Neural cell (in vitro differentiated cells): Measurements from ENCODE around the gene HBEGF. TPM values are rescaled to one million over a fixed set of nuclear protein-coding genes. Genes with fewer than 3 reads are reported as not detected.

Experiments used
- H2AFZ ChIP-seq: fragments of 200-600, 300-800 bp; sonication (generic), shearing (Covaris generic); 2 replicates; pipeline ENCODE4 v1.6.0; 2014; ENCODE audit warnings: low read depth, mild to moderate bottlenecking, antibody characterized with exemption, low read length, moderate library complexity
- H3F3A ChIP-seq: fragments of 200-600 bp; shearing (Covaris generic); 2 replicates; pipeline ENCODE4 v1.6.1; 2016; ENCODE audit warnings: mild to moderate bottlenecking, moderate library complexity, mixed read lengths, antibody characterized with exemption, low read length; ENCODE audit not compliant: insufficient read depth, poor library complexity, severe bottlenecking
- H3K27ac ChIP-seq: fragments of 200-600, 300-800 bp; sonication (generic), shearing (Covaris generic); 2 replicates; pipeline ENCODE4 v1.5.1; 2014; ENCODE audit warnings: mild to moderate bottlenecking, low read length, moderate library complexity
- H3K27me3 ChIP-seq: fragments of 300-800, 200-600 bp; sonication (generic), shearing (Covaris generic); 2 replicates; pipeline ENCODE4 v1.6.0; 2014; ENCODE audit warnings: mild to moderate bottlenecking, low read depth, low read length, moderate library complexity; ENCODE audit not compliant: insufficient read depth
- H3K36me3 ChIP-seq: fragments of 300-800, 200-600 bp; sonication (generic), shearing (Covaris generic); 2 replicates; pipeline ENCODE4 v1.5.1; 2014; ENCODE audit warnings: mild to moderate bottlenecking, antibody characterized with exemption, low read length, moderate library complexity; ENCODE audit not compliant: insufficient read depth
- H3K4me2 ChIP-seq: fragments of 300-800, 200-600 bp; sonication (generic), shearing (Covaris generic); 2 replicates; pipeline ENCODE4 v1.6.0; 2014; ENCODE audit warnings: mild to moderate bottlenecking, low read length
- H3K4me3 ChIP-seq: fragments of 300-800, 200-600 bp; sonication (generic), shearing (Covaris generic); 2 replicates; pipeline ENCODE4 v1.5.1; 2014; ENCODE audit warnings: mild to moderate bottlenecking, low read length, moderate library complexity
- H3K79me2 ChIP-seq: fragments of 200-600 bp; shearing (Covaris generic); replicated peaks from 2 replicates; pipeline ENCODE4 v1.6.0; 2014; ENCODE audit warnings: mild to moderate bottlenecking, low read length, moderate library complexity; ENCODE audit not compliant: insufficient read depth
- H3K9ac ChIP-seq: fragments of 300-800, 200-600 bp; sonication (generic), shearing (Covaris generic); 2 replicates; pipeline ENCODE4 v1.6.1; 2016; ENCODE audit warnings: mild to moderate bottlenecking, low read length, mixed read lengths
- H3K9me2 ChIP-seq: fragments of 200-600 bp; shearing (Covaris generic); 2 replicates; pipeline ENCODE4 v1.6.1; 2016; ENCODE audit warnings: mild to moderate bottlenecking, low read length, mixed read lengths; ENCODE audit not compliant: insufficient read depth
- H3K9me3 ChIP-seq: fragments of 200-600, 300-800 bp; sonication (generic), shearing (Covaris generic); 2 replicates; pipeline ENCODE4 v1.6.1; 2016; ENCODE audit warnings: mild to moderate bottlenecking, mixed run types, low read length, moderate library complexity, mixed read lengths
- H4K20me1 ChIP-seq: fragments of 200-600 bp; shearing (Covaris generic); 2 replicates; pipeline ENCODE4 v1.6.1; 2016; ENCODE audit warnings: mild to moderate bottlenecking, mixed run types; ENCODE audit not compliant: insufficient read depth
- CTCF ChIP-seq: fragments of 450-650 bp; IDR thresholded peaks from 2 replicates; pipeline ENCODE4 v1.5.1; 2014; ENCODE audit warnings: antibody characterized with exemption, mild to moderate bottlenecking, moderate library complexity; ENCODE audit not compliant: poor library complexity, severe bottlenecking
- EP300 ChIP-seq: fragments of 450-650 bp; conservative IDR thresholded peaks from 2 replicates; pipeline ENCODE4 v1.6.1; 2014; ENCODE audit warnings: antibody characterized with exemption, mild to moderate bottlenecking, moderate library complexity; ENCODE audit not compliant: poor library complexity, severe bottlenecking
- EZH2 ChIP-seq: fragments of 200-600, 300-800 bp; shearing (Covaris generic), sonication (generic); IDR thresholded peaks from 2 replicates; pipeline ENCODE4 v1.6.1; 2014; ENCODE audit warnings: antibody characterized with exemption, low read length, borderline replicate concordance, mild to moderate bottlenecking; ENCODE audit not compliant: insufficient read depth, poor library complexity, severe bottlenecking
- MXI1 ChIP-seq: fragments of 450-650 bp; conservative IDR thresholded peaks from 2 replicates; pipeline ENCODE4 v1.6.1; 2014; ENCODE audit warnings: antibody characterized with exemption, mild to moderate bottlenecking; ENCODE audit not compliant: poor library complexity, severe bottlenecking
- POLR2AphosphoS5 ChIP-seq: IDR thresholded peaks from 2 replicates; pipeline ENCODE4 v1.6.1; 2012
- RAD21 ChIP-seq: fragments of 450-650 bp; conservative IDR thresholded peaks from 2 replicates; pipeline ENCODE4 v1.6.1; 2014; ENCODE audit warnings: antibody characterized with exemption, mild to moderate bottlenecking, moderate library complexity
- REST ChIP-seq: IDR thresholded peaks from 2 replicates; pipeline ENCODE4 v1.6.1; 2012; ENCODE audit warnings: borderline replicate concordance
- SMC3 ChIP-seq: fragments of 450-650 bp; conservative IDR thresholded peaks from 2 replicates; pipeline ENCODE4 v1.6.1; 2014; ENCODE audit warnings: antibody characterized with exemption, mild to moderate bottlenecking, moderate library complexity; ENCODE audit not compliant: poor library complexity
- TAF1 ChIP-seq: IDR thresholded peaks from 2 replicates; pipeline ENCODE4 v1.6.1; 2012; ENCODE audit warnings: low read depth
- polyA plus RNA-seq: library from polyadenylated mRNA; depleted of rRNA; stranded (reverse); fragments of >200 nt; gene quantifications from 2 replicates; pipeline ENCODE4 v1.2.3, GENCODE V29; 2014

Gene HBEGF
- polyA plus RNA-seq, 1 donor from 2014 or later = 9.8 TPM

GRCh38 chr5:140293849-140294100 lies 52.6 kb downstream of the HBEGF start:
- Histone ChIP-seq H3K27ac (no peak overlapping the region), H3K9ac (no peak overlapping the region), H3K9me3 (no peaks in the 10 kb centered on the region), H3K9me2 (no peaks in the 10 kb centered on the region), H2AFZ (no peak overlapping the region), H3K79me2 (peaks cover 77% of the 10 kb centered on the region), H3F3A (no peaks in the 10 kb centered on the region), H3K36me3 (peaks cover 6% of the 10 kb centered on the region), H3K4me3 (no peak overlapping the region), H3K27me3 (no peaks in the 10 kb centered on the region), H4K20me1 (no peaks in the 10 kb centered on the region), H3K4me2 (no peak overlapping the region)
- TF ChIP-seq CTCF (no peak), REST (no peak), TAF1 (no peak), EZH2 (no peak), SMC3 (no peak), MXI1 (no peak), EP300 (no peak), RAD21 (no peak), POLR2AphosphoS5 (no peak)

- no peak overlapping the region for H3K27ac ChIP-seq
- no peak overlapping the region for H3K9ac ChIP-seq
- no peaks in the 10 kb centered on the region for H3F3A ChIP-seq
- no peak for TF ChIP-seq EZH2
- no peak for TF ChIP-seq POLR2AphosphoS5
- no peak for TF ChIP-seq RAD21
- no peak for TF ChIP-seq CTCF
- no peak for TF ChIP-seq SMC3
- TF ChIP-seq REST = no peak
- no peak for TF ChIP-seq MXI1
- TF ChIP-seq TAF1 = no peak
- no peak for TF ChIP-seq EP300
- peaks cover 6% of the 10 kb centered on the region for H3K36me3 ChIP-seq
- no peaks in the 10 kb centered on the region for H4K20me1 ChIP-seq
- no peak overlapping the region for H3K4me3 ChIP-seq
- no peak overlapping the region for H2AFZ ChIP-seq
- no peaks in the 10 kb centered on the region for H3K9me3 ChIP-seq
- H3K4me2 ChIP-seq = no peak overlapping the region
- no peaks in the 10 kb centered on the region for H3K27me3 ChIP-seq
- peaks cover 77% of the 10 kb centered on the region for H3K79me2 ChIP-seq
- H3K9me2 ChIP-seq = no peaks in the 10 kb centered on the region
Observed at GRCh38 chr5:140293091-140293848, 53.1 kb downstream of the HBEGF start.
